Activated effector memory CD4-positive, alpha-beta T cell treated with anti-CD3 and anti-CD28 coated beads, Interleukin-2, amount 50 U/mL, for 16 hours (primary cell): Measurements from ENCODE around the gene DKK3.

Source experiments
- DNase-seq: peaks from one replicate; pipeline ENCODE4 v3.0.0-alpha.2; 2020

Gene DKK3

DNA sequence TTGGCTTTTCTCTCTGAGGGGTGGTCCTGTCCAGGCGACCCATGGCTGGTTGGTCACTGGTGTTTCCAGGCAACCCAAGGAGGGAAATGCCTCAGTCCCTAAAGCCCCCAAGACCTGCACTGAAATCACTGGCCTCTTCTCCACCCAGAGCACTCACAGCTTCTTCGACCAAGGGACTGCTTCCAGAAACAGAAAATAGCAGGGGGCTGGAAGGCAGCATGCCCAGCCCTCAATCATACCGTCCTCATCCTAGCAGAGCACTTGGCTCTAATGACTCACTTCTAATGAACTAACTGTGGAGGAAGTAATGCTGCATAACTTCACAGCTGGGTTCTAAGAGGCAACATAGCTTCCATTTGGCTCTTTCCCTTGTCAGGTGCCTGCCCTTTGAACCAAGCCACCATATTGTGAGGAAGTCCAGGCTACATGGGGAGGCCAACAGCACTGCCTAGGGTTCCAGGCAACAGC, 27.6 kb downstream of the DKK3 start:
- no peak for DNase-seq

DNA sequence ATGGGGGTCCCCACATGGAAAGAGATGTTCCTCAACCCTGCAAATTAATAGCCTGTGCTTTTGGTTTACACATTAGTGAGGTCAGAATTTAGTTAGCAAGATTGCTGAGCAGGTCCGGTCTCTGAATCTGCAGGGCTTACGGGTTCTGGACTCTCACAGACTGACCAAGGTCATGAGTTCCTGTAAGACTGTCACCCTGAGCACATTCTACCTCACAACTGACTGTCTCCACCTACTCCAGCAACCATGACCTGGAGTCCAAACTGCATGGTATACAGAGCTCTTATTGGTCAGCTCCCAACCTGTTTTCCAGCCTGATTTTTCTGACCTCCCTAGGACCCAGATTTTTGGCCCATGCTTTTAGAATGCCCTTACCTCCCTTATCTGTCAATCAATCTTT, 28.2 kb downstream of the DKK3 start:
- DNase-seq, result no peak

DNA sequence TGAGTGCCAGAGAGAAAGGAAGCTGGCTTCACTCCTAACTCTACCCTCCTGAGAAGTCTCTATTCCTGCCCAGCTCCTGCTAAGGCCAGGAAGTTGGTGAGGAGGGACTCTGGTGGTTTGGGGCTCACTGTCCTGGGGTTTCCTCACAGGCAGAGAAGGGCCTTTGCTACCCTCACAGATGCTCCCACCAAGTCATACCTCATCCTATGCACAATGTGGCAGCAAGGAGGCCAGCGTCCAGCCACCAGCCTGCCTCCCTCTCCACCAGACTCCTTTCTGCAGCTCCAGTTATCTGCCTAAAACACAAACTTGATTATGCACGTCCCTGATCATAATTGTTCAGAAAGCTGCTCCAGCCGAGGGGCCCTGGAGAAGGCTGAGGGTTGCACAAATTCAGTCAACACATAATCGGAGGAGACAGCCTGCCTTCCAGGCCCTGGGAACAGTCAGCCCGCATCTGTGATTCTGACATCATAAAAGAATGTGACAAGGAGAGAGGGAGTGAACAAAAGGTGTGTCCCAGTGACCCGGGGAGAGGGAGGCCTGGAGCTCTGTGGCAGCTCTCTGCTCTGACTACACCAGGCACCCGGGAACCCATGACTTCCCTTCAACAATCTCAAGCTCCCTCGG, 28.8 kb downstream of the DKK3 start:
- DNase-seq, result no peak

DNA sequence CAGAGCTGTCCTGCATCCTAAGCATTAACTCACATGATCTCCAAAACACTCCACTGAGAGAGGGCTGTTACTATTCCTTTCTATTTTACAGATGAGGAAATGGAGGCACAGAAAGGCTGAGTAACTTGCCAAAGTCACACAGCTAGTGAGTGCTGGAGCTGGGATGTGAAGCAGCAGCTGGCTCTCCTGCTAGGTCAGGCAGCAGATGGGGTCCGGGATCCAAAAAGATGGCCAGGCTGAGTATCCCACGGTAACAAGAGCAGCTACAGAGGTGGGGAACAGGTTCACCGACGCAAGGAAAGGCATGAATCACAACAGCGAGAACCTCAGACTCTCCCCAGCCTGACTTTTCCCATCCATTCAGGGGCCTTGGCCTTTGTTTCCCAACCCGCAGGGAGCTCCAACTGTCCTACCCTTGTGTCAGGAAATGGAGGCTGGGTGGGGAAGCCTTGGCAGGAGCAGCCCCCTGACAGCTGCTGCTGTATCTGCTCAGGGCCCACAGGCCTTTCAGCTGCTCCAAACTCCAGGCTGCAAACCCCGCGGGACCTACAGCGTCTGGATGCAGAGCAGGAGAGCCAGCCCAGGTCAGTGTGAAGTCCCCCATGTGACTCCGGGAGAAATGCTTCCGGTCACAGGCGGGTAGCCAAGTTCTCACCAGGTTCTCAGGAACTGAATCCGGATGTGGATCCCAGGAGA, 29.5 kb downstream of the DKK3 start:
- no peak for DNase-seq

DNA sequence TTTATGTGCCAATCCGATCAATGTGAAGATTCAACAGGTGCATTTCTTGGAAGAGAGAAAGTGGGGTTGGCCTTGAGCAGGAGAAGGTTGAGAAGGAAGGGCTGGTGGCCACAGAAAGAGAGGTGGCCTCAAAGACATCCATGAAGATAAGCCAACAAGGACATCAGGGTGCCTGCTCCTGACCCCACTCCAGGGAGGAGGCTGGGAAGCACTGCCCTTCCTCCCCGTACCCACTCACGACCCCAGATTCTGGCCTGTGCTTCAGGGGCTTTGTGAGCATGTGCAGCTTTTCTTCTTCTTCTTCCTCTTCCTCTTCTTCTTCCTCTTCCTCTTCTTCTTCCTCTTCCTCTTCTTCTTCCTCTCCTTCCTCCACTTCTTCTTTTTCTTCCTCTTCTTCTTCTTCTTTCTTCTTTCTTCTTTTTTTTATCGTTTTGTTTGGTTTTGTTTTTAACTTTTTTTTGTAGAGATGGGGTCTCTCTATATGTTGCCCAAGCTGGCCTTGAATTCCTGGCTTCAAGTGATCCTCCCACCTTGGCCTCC, 30.3 kb downstream of the DKK3 start:
- no peak for DNase-seq

DNA sequence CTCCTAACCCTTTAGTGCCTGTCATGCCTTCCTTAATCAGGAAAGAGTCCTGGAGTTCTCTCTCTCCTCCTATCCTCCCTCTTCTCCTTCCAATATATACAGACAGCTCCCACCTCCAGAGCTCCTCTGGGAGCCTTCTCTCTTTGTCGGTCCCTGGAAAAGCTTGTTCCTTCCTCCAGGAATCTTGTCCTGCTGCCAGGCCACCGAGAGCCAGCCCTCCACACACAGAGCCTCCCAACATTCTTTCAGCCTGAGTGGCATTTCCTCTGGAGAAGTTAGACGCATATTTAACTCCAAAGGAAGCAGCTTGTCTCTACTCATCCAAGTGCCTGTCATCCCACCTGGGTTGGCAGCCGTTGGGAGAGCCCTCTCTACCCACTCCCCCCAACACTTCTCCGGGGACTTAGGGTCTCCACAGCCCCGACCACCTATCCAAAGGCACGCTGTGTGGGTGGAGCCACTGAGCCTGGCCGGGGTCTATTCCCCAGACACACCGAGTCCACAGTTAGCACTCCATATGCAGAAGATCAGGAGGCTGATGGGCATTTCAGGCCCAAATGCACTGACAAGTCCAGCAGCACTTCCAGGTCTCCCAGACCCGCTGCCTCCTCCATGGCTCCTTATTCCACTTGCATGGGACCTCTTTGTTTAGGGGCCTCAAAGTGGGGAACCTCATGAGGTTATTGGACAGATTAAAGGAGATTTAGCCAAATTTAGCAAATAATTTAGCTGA, 31.1 kb downstream of the DKK3 start:
- DNase-seq, result no peak

DNA sequence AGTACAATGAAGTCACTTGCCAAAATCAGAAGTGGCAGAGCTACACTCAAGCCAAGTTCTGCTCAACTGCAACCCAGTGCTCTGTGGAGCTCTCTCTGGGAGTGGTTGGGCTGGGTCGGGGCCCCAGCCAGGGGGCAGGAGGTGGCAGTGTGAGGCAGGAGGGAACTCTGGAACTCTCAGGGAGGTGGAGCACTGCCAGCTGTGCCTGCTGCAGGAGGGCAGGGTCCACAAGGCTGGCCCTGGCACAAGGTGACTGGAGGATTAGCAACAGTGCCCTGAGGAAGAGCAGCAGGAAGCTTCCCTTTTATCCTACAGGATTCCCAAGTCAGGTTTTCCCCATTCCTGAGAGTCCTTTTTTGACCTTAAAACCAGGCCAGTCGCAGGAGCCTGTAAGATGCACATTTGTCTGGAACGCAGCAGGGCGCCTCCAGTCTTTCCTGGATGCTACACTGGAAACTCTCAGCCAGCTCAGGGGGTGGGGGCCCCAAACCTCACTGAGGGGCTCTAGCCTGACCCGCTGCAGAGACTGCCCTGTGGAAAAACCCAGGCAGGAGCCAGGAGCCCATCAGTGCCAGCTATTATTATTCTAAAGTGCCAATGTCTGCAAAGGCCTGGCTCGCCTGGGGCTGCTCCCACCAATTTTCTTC, 31.8 kb downstream of the DKK3 start:
- DNase-seq, result no peak

DNA sequence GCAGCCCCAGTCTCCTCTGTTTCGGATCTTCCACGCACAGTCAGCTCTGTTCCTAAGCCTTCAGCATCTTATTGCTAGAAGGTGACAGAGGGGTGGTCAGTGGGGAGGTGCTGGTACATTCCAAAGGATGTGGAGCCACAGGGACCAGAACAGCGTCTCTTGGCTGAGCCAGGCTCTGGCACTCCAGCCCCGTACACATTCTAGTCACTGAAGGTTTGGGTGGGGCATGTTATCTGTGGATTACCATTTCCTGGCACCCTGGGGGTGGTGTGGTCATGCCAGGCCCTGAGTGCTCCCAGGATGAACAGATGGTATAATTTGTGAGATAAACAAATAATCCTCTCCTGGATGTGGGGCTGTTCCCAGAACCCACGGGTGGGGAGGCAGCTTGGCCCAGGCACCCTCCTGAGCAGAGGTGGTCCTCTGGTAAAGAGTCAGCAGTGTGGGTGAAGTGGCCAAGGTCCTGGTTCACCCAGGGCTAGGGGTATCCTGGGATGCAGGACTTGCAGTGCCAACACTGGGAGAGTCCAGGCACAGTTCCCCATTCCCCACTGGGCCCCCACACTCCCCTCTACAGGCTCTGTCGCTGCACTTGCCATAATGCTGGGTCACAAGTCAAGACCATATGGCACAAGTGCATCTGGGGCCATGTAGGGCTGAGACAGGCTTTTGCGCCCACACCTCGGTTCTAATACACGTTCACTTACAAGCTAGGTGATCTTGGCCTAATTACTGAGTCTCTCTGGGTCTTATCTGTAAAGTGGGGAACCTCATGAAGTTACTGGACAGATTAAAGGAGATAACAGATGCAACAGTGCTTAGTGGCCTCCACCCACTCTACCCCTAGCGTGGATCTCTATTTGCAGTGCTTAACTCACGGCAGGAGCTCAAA, 33.0 kb downstream of the DKK3 start:
- DNase-seq, result no peak

DNA sequence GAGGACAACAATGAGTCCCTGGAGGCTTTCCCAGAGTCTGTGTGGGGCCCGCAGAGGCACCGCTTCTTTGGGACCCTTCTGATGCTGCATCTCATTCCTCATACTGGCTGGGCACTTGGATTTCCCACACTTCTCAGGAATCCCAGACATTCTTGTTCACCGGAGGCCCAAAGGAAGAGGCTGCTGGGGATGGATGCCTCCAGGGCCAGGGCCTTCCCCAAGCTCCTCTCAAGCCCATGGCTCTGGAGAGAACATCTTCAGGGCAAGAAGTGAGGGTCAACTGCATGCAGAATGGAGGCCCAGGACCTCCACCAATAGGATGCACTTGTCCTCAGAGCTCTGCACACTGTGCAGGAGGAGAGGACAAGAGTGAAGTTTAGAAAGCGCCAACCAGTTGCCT, 34.6 kb downstream of the DKK3 start:
- DNase-seq, result no peak

DNA sequence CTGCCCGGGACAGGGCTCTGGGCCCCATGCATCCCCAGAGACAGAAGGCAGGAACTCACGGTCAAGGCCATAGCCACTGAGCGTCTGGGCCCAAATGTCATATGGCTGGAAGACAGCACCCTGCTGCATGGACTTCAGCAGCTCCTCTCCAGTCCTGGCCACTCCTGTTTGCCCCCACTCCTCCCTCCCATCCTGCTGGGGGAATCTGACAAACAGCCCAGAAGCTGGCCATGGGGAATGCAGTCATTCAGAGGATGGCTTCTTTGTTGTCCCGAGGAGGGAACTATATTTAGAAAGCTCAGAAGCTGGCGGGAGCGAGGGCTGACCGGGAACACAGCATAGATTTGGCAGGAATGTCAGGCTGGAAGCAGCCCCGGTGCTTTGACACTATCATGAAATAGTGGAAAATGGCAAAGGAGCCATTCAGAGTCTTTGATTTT, 35.0 kb downstream of the DKK3 start:
- no peak for DNase-seq

DNA sequence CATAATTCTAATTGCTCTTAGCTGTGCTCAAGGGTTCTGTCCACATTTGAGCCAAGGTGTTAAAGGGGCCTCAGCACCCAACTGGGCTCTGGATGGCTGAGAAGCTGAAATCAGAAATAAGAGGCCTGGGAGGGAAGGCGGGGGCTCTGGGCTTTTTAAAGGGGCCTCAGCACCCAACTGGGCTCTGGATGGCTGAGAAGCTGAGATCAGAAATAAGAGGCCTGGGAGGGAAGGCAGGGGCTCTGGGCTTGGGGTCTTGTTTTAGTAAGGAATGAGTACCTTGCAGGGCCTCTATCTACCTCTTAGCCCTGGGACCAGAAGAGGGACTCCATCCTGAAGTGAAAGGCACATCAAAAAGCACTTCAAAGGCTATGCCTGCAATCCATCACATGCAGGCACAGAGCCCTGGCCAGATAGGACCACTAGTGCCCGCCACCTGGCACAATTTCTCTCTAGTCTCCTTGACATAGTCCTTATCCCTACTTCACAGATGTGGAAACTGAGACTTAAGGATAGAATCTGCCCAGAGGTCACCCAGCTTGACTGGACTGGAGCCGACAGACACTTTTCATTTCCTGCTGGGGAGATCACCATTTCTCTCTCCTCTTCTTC, 35.6 kb downstream of the DKK3 start:
- DNase-seq, result no peak

DNA sequence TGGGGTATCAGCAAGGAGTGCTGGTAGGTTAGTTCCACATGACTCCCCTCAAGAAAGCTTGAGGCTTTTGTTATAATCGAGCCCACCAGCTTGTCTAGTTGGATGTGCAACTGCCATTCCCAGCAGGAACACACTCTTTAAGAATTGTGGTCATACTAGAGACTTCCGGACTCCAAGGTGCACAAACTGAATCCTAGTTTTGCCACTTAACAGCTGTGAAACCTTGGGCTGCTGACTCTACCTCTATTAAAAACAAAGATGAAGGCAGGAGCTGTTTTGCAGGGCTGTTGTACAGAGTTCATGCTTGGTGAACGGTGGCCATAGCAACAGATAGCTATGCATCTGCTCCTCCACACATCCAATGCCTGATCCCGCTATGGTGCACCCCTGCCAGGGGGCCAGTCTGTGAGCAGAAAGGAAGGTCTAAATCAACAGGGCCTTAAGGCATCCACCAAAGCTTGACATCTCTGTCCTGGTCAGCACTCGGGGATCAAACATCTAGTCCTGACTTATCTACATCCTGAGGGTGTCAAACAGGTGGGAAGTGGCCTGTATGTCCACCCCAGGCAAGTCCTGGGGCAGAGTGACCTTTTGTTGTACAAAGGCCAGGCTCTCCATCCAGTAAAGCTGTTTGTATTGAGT, 36.4 kb downstream of the DKK3 start:
- DNase-seq, result no peak

DNA sequence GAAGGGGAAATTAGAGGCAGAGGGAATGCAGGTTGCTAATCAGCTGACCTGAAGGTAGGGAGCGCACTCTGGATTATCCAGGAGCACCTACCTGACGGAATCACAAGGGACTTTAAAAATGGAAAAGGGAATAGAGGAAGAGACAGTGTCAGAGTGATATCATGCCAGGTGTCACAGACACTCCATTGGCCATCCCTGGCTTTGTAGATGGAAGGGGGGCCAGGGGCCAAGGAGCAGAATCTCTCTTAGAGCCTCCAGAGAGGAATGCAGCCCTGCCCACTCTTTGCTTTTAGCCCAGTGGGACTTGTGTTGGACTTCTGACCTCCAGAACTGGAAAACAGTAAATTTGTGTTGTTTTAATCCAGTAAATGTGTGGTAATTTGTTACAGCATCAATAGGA, 37.9 kb downstream of the DKK3 start:
- DNase-seq, result no peak

DNA sequence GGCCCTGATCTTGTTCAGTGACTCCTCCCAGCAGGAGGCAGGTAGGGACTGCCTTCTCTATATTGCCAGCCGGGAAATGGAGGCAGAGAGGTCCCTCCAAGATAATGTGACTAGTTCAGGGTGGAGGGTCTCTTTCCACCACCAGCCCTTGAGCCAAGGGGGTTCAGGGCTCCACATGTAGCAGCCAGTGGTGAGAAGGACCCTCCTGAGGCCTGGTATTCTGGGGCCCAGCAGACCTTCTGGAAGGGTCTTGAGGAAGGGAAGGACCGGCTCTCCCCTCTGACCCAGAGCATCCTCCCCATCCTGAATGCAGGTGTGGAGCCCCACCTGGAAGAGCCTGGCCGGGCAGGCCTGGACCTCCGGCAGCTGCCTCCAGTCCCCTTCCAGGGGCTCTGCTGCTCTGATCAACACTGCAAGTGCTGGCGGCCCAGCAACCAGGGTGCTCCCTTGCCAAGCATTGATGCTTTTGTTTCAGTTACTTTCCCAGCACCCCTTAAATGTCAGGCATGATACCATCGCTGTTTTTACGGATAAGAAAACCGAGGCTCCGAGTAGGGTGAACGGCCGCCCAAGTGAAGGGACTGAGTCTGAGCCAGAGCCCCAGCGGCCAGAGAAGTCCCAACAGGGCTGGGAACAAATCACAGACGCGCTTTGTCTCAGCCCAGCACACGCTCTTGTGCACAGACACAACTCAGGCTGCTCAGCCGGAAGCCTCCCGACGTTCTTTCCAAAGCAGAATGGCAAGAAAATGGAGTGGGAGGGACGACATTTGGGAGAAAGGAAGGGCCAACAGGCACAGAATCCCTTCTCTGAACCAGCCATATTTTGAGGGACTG, 38.8 kb downstream of the DKK3 start:
- DNase-seq, result no peak

DNA sequence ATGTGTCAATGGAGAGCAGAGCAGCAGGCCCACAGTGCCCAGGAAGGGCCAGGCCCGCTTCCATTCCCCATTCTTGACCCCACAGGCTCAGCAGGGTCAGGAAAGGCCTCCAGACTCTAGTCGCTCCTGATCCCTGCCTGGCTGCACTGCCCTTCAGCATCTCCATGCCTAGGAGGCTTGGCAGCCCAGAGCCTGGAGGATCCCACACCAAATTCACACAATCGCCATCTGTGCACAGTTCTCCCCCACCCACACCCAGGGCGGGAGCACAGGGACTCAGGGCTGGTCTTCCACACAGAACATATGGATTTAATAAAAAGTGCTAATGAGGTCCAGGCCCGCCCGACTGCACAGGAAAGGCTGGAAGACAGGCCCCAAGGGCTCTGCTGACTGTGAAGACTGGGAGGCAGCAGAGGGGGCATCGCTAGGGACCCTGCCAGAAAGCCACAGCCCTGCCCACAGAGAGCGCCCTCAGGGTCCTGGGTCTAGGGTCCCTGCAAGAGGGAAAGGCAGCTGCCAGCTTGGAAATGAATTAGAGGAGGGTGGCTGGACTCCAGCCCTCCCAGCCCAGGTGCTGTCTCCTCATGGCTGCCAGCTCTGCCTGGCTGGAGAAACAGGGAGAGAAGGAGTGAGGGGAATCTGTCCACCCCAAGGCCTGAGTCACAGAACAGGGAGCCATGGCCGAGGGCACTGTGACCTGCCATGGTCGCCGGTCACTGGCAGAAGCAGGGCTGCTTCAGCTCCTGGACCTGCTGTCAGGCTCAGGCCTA, 39.7 kb downstream of the DKK3 start:
- no peak for DNase-seq

DNA sequence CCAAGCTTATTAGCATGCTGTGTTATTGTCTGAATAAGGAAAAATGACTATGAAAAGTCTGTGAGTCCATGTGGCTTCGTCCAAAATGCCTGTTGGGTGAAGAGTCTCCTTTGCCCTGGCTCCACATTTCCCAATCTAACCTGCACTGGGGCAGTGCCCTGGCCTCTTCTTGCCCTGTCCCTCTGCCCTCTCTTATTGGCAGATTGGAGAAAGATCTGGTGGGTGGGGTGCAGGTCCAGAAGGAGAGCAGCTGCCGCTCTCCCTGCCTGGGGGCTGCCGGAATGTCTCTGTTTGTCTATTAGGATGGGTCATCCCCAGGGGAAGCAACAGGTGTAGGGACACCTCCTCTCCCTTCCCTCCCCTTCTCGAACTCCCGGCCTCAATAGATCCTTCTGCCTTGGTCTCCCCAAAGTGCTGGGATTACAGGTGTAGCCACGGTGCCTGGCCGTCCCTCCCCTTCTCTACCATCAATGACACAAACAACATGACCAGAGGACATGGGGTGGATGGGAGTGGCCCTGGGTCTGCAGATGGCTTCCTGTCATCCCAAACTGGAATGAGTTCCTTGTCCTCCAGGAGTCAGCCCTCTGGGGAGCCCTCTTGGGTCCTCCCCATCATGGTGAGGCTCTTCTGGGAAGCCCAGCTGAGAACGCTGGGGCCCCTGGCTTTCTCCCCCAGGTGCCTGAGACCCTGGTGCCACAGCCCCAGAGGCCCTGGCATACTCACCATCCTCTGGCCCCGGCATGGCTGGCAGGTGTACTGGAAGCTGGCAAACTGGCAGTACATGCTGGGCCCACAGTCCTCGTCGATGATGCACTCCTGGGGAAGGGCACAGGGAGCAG, 40.5 kb downstream of the DKK3 start:
- no peak for DNase-seq

DNA sequence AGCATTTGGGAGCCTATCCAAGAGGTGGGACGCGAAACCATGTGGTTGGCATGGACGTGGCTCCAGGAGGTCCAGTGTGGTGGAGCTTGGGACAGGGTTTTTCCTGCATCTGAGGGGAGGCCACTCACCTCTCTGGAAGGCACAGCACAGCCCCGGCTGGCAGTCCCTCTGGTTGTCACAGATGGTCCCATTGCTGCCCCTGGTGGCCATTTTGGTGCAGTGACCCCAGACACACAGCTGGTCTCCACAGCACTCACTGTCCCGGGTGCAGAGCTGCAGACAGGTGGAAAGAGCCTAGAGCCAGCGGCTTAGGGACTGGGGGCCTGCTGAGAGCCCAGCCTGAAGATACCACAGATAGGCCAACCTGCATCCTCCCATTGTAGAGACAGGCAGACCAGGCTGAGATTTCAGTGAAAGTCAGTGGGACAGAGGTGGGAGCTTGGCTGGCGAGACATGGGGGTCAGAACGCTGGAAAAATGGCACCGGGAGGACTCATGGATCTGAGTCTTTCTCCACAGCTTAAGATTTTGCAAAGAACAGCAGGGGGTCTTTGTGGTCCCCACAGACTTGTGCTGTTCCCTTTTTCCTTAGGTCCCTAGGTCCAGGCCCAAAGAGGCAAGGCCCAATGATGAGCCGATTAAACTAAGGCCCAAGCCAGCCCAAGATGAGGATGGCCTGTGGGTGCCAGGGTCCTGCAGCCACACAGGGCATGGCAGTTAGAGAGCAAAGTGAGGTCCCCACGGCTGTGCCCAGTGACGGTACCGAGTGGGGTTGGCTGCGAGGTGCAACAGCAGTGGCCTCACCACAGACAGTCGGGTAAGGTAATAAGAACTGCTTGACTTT, 41.4 kb downstream of the DKK3 start:
- peak; percentile 86 for DNase-seq

DNA sequence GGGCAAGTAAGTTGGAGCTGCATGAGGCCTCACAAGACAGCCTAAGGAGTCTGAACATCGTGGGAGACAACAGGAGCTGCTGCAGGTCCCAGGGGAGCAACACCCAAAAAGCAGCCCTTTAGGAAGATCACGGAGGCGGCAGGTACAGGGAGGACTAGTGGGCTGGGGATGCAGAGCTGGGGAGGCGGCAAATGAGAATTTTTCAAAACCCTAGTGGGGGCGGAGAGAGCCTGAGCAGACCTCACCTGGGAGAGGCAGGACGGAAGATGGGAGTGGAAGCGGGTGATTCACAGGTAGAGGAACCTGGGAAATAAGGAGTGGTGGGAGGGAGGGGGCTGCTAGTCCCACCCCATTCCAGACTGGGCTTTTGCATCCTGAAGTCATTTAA, 42.1 kb downstream of the DKK3 start:
- DNase-seq, result no peak
